HG03135 (cell line): ENCODE data around the gene ESYT2.
A peak's percentile ranks its signal among the peaks of the same experiment; 100 is the strongest.
"Not testable (repeated sequence)": the region's sequence is repeated elsewhere in the genome, so short reads cannot be mapped to it uniquely, and the experiment has no call there.

Source experiments
- ATAC-seq: cut with Tn5 transposase; IDR thresholded peaks from one replicate; pipeline ENCODE4 v1.9.1; 2021; ENCODE audit warnings: mild to moderate bottlenecking, moderate library complexity; ENCODE audit not compliant: unreplicated experiment

Gene ESYT2

DNA sequence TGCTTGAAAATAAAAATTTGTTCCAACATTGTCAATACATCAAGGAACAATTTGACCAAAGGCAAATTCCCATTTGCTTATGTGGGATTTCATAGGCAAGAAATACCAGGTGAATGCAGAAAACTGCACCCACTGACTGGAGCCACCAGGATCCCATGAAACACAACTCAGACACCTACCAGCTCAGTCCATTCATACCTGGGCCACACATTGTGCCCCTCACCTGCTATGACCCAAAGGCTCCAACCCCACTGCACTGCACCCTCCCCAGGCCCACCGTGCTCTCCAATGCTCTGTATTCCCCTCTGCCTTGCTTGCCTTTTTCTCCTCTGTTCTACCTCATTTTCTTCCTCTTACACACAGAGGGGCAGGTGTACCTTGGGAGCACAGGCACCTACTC, 130.0 kb downstream of the ESYT2 start:
- ATAC-seq = no peak

DNA sequence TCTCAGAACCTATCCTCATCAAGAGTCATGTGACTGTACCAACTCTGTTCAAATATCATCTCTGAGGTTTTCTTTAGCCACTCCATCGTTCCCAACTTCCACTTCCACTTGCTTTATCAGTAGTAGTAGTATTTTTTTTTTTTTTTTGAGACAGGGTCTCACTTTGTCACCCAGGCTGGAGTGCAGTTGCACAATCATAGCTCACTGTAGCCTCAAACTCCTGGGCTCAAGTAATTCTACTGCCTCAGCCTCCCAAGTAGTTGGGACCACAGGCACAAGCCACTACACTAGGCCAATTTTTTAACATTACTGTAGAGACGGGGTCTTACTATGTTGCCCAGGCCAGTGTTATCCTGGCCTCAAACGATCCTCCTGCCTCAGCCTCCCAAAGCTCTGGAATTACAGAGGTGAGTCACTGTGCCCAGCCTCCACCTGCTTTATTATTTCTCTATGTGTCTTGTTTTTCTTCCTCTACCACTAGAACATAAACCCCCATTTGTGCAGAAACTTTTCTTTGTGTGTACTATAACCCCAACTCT, 130.6 kb downstream of the ESYT2 start:
- no peak for ATAC-seq

DNA sequence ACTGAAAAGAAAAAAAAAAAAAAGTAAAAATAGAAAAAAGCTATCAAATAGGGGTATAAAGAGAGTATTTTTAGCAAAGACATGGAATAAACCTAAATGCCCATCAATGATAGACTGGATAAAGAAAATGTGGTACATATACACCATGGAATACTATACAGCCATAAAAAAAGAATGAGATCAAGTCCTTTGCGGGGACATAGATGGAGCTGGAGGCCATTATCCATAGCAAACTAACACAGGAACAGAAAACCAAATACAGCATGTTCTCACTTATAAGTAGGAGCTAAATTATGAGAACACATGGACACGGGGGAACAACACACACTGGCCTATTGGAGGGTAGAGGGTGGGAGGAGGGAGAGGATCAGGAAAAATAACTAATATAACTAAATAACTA, 131.7 kb downstream of the ESYT2 start:
- ATAC-seq = not testable (repeated sequence)

- ATAC-seq = peak; percentile 84
Observed at GRCh38 chr7:158695726-158696452, 133.4 kb downstream of the ESYT2 start.

GRCh38 chr7:158695056-158695455, 134.3 kb downstream of the ESYT2 start:
- ATAC-seq = no peak

DNA sequence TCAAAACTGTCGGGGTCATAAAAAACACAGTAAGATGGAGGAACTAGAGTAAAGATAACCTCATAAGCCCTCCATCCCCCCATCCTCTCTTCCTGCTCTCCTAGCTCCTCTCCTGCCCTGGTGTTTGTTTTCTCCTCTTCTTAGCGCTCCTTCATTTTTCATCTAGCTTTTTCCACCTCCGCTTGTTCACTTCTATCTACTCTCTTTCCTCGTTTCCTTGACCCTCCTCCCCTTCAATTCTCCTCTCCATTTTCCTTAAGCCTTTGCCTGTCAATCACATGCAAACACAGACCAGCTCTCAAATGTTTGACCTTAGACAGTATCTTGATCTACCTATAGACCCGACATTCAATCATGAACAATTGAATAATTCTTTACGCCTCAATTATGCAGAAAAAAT, 134.7 kb downstream of the ESYT2 start:
- ATAC-seq = no peak

GRCh38 chr7:158689488-158689887, 139.8 kb downstream of the ESYT2 start:
- ATAC-seq = no peak

DNA sequence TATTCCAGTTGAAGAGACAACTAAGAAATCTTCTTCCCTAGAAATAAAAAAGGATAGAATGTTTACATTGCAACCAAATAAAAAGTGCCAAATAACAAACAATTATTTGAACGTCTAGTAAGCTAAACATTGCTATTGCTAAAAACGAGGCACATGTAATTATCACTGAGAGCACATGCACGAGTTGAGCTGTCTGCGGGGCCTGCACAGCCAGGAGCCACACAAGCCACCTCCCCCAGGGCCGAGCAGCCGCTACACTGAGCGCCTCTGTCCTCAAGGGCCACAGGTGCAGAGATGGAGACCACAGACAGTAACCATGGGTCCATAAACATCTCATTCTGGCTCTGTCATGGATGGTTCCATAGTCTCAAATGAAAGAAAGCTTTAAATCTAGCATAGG, 141.9 kb downstream of the ESYT2 start:
- ATAC-seq = no peak

GRCh38 chr7:158685693-158686092, 143.6 kb downstream of the ESYT2 start:
- ATAC-seq = no peak

DNA sequence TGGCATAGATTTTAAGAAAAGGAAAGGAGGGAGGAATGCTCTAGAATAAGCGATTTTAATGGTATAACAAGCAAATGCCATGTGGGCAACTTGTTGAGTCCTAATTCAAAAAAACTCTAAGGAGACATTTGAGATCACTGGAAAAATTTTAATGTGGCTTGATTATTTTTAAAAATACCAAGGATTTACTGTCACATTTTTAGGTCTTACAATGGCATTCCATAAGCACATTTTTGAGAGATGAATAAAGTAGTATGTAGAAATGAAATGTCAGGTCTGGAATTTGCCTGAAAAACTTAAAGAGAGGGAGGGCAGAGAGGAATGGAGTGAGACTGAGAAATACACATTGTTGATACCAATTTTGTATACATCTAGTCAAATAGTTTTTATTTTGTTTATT, 145.0 kb downstream of the ESYT2 start:
- ATAC-seq = no peak

GRCh38 chr7:158683541-158683940, 145.8 kb downstream of the ESYT2 start:
- no peak for ATAC-seq

DNA sequence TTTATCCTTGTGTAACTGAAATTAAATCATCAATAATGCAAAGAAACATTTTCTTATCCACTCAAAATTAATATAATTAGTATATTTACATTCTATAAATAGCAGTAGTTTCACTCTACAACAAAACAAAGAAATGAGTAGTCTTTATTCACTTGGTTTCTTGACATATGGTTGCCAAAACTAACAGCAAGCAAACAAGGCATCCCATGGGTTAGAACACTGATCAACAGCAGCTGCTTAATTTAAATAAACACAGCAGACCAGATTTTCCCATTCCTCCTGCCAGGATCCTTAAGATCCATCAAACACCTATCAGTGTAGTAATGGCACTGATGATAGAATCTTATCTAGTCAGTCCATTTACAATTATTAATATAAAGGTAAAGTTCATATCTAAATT, 146.9 kb downstream of the ESYT2 start:
- no peak for ATAC-seq
